MCF 10A (cell line): ENCODE results near the gene PARD6G. TPM values are rescaled to one million over a fixed set of nuclear protein-coding genes. Genes with fewer than 3 reads are reported as not detected.

Experiments used
- BruUV-seq: library from RNA; stranded (reverse); fragments of 400-500 nt; replicated peaks from 2 replicates; lab custom pipeline; 2021; lab: Mats Ljungman, UMichigan
- CTCF ChIA-PET: fragments of 300-600 bp; sonication (Branson Sonifier 250); formaldehyde crosslinking; extraction: SDS; loops from one replicate; lab custom pipeline; 2021; ENCODE audit warnings: antibody characterized with exemption, inconsistent platforms; lab: Yijun Ruan, JAX
- POLR2A ChIA-PET: fragments of 300-600, 350-650 bp; sonication (Branson Sonifier 250); formaldehyde crosslinking; extraction: SDS; loops from one replicate; lab custom pipeline; 2020; ENCODE audit warnings: antibody characterized with exemption, inconsistent platforms; lab: Yijun Ruan, JAX
- DNase-seq: peaks from one replicate; pipeline ENCODE4 v3.0.0-alpha.2; 2018; ENCODE audit not compliant: unreplicated experiment
- H3K27ac Mint-ChIP-seq: one replicate; pipeline ENCODE4 v1.8.0; 2022; ENCODE audit warnings: mild to moderate bottlenecking, low read depth, mixed read lengths; ENCODE audit not compliant: unreplicated experiment
- H3K27me3 Mint-ChIP-seq: one replicate; pipeline ENCODE4 v1.8.0; 2022; ENCODE audit warnings: mixed read lengths; ENCODE audit not compliant: insufficient read depth, unreplicated experiment
- H3K36me3 Mint-ChIP-seq: one replicate; pipeline ENCODE4 v1.8.0; 2022; ENCODE audit warnings: mild to moderate bottlenecking, moderate library complexity, mixed read lengths; ENCODE audit not compliant: insufficient read depth, unreplicated experiment
- H3K4me1 Mint-ChIP-seq: one replicate; pipeline ENCODE4 v1.8.0; 2022; ENCODE audit warnings: mixed read lengths; ENCODE audit not compliant: insufficient read depth, unreplicated experiment
- H3K4me3 Mint-ChIP-seq: one replicate; pipeline ENCODE4 v1.8.0; 2022; ENCODE audit warnings: mild to moderate bottlenecking, moderate library complexity, mixed read lengths; ENCODE audit not compliant: unreplicated experiment
- H3K9me3 Mint-ChIP-seq: one replicate; pipeline ENCODE4 v1.8.0; 2022; ENCODE audit warnings: mixed read lengths; ENCODE audit not compliant: unreplicated experiment
- CTCF ChIP-seq: fragments of 200-600 bp; IDR thresholded peaks from one replicate; pipeline ENCODE4 v1.8.0; 2022; ENCODE audit warnings: antibody characterized with exemption, mild to moderate bottlenecking; ENCODE audit not compliant: unreplicated experiment
- intact Hi-C: fragments of 100-400 bp; cut with micrococcal nuclease; formaldehyde crosslinking; loops from 2 replicates; pipeline ENCODE4 v1.14.1; 2022
- total RNA-seq: library from RNA; stranded (reverse); gene quantifications from 2 replicates; pipeline ENCODE4 v1.2.3, GENCODE V29; 2022

PARD6G gene
- total RNA-seq, 1 experiment from 2014 or later: 8.1 TPM

GRCh38 chr18:80196528-80197320 lies 50.6 kb downstream of the PARD6G start:
- BruUV-seq: no TSS peak
- ChIA-PET CTCF (interaction anchor here (1.0 kb wide), 2 partner anchors 51 to 56 kb away, joined by 3 read pairs; no protein-coding TSS in a partner anchor), POLR2A (interaction anchor here (1.5 kb wide), 1 partner anchor 18 kb away, joined by 3 read pairs; no protein-coding TSS in a partner anchor)
- no peak overlapping the region for H3K4me3 Mint-ChIP-seq
- no peaks in the 10 kb centered on the region for H3K36me3 Mint-ChIP-seq
- no peak for TF ChIP-seq CTCF
- no peak for DNase-seq
- H3K27me3 Mint-ChIP-seq: no peaks in the 10 kb centered on the region
- H3K4me1 Mint-ChIP-seq: no peaks in the 10 kb centered on the region
- intact Hi-C loops: no loop called here
- no peak overlapping the region for H3K27ac Mint-ChIP-seq
- H3K9me3 Mint-ChIP-seq: no peaks in the 10 kb centered on the region

- no peak for TF ChIP-seq CTCF
- BruUV-seq: no TSS peak
- Mint-ChIP-seq H3K27me3 (no peaks in the 10 kb centered on the region), H3K27ac (no peak overlapping the region), H3K9me3 (no peaks in the 10 kb centered on the region), H3K4me3 (no peak overlapping the region), H3K36me3 (no peaks in the 10 kb centered on the region), H3K4me1 (no peaks in the 10 kb centered on the region)
- intact Hi-C loops: no loop called here
- no peak for DNase-seq
- ChIA-PET POLR2A (no interaction called here), CTCF (interaction anchor here (1.4 kb wide), 1 partner anchor 11 kb away, joined by 4 read pairs; no protein-coding TSS in a partner anchor)
These were observed 52.3 kb downstream of the PARD6G start for GRCh38 chr18:80194874-80195570.

- no peaks in the 10 kb centered on the region for H3K27me3 Mint-ChIP-seq
- TF ChIP-seq CTCF: no peak
- no peaks in the 10 kb centered on the region for H3K9me3 Mint-ChIP-seq
- POLR2A ChIA-PET: no interaction called here
- H3K36me3 Mint-ChIP-seq: peaks cover 7% of the 10 kb centered on the region
- intact Hi-C loops: no loop called here
- no peak overlapping the region for H3K4me3 Mint-ChIP-seq
- CTCF ChIA-PET: interaction anchor here (1.4 kb wide), 1 partner anchor 12 kb away, joined by 4 read pairs; no protein-coding TSS in a partner anchor
- no TSS peak for BruUV-seq
- H3K27ac Mint-ChIP-seq: no peak overlapping the region
- no peak for DNase-seq
- H3K4me1 Mint-ChIP-seq: no peaks in the 10 kb centered on the region
These were observed 53.6 kb downstream of the PARD6G start for GRCh38 chr18:80193701-80194100.
